Prostate gland (tissue), 2 donors: ENCODE measurements around the gene PAX5. TPM values are rescaled to one million over a fixed set of nuclear protein-coding genes. Genes with fewer than 3 reads are reported as not detected.
"Not testable (repeated sequence)": the region's sequence is repeated elsewhere in the genome, so short reads cannot be mapped to it uniquely, and the experiment has no call there.

Experiments used
- DNase-seq: peaks from one replicate; pipeline ENCODE4 v3.0.0-alpha.2; 2019; ENCODE audit warnings: low spot score
- H3K27ac ChIP-seq, 2 donors: fragments of 200-600 bp; sonication (generic); 2 replicates each; pipeline ENCODE4 v1.5.1; 2017 to 2019
- H3K27me3 ChIP-seq: fragments of 200-600 bp; sonication (generic); replicated peaks from 2 replicates; pipeline ENCODE4 v1.5.1; 2019; ENCODE audit not compliant: insufficient read depth
- H3K36me3 ChIP-seq, 2 donors: fragments of 200-600 bp; sonication (generic); 1 replicate in 1 of 2; 2 replicates in 1 of 2; pipeline versions ENCODE4 v1.5.1 to v1.8.1; 2017 to 2019
- H3K4me1 ChIP-seq: fragments of 200-600 bp; sonication (generic); replicated peaks from 2 replicates; pipeline ENCODE4 v1.5.1; 2019
- H3K4me3 ChIP-seq, 2 donors: fragments of 200-600 bp; sonication (generic); 2 replicates each; pipeline ENCODE4 v1.5.1; 2017 to 2019
- H3K9me3 ChIP-seq: fragments of 200-600 bp; sonication (generic); 2 replicates; pipeline ENCODE4 v1.5.1; 2017
- CTCF ChIP-seq, 4 experiments: fragments of 200-600 bp in 2 of 4; fragments of 450-650 bp in 2 of 4; sonication (generic) in 2 of 4; IDR thresholded peaks; 1 replicate in 3 of 4; 2 replicates in 1 of 4; pipeline ENCODE4 v1.5.1; 2016 to 2019; ENCODE audit warnings: antibody characterized with exemption in 4 of 4, mild to moderate bottlenecking in 2 of 4, moderate library complexity in 2 of 4
- POLR2A ChIP-seq: fragments of 450-650 bp; IDR thresholded peaks from one replicate; pipeline ENCODE4 v1.6.1; 2016; ENCODE audit warnings: antibody characterized with exemption, mild to moderate bottlenecking
- POLR2AphosphoS5 ChIP-seq: sonication (generic); formaldehyde crosslinking; IDR thresholded peaks from one replicate; pipeline ENCODE4 v1.6.1; 2017; ENCODE audit warnings: antibody characterized with exemption
- WGBS: methylation state at CpG from one replicate; pipeline ENCODE4 v1.1.5; 2018; 5-methylcytosine and 5-hydroxymethylcytosine counted together
- intact Hi-C: fragments of 100-400 bp; cut with DNase I; formaldehyde crosslinking; loops from one replicate; pipeline ENCODE4 v1.14.2; 2022
- total RNA-seq, 2 donors: library from RNA; depleted of rRNA; stranded (reverse); fragments of >200 nt; gene quantifications; one replicate each; pipeline ENCODE4 v1.1.0, GENCODE V29; 2016

PAX5 gene
- total RNA-seq, 2 donors from 2014 or later: 0.05 to 0.11 TPM

DNA sequence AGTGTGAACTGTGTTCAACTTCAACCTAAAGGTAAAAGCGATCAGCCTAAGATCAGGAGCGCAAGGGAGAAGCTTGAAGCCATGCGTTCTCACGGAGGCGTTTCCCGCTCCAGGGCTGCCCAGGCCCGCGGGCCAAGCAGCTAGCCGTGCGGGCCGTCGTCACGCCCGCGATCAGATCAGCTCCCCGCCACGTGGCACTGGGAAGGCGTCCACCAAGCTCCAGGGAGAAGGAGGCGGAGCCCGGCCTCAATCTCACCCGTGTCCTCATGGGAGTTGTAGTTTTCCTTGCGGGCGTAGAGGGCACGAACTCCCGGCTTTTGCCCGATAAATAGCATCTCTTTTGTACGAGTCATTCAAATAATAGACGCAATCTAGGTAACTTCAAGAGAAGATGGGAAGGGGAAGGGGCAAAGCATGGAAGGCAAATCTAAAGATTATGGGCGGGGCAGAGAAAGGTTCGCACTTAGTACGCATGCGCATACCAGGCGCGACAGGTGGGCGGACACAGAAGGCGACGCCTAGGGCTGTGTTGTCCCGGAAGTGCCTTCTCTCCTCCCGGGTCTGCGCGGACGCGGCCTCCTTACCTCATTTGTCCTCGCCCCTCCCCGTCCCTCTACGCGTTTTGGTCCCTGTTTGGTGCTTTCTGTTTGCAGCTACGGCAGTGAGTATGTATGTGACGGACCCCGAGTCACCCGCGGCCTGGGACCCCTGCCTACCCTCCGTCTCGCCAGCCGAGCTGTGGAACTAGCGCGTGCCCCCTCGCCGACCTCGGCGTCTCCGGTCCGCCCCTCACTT lies 45.5 kb upstream of the PAX5 start:
- peak overlapping the region; percentile 79 to 80 for H3K27ac ChIP-seq
- 1% methylated on average over 63 of the region's 63 CpGs for WGBS
- H3K36me3 ChIP-seq: no peaks in the 10 kb centered on the region
- no peaks in the 10 kb centered on the region for H3K27me3 ChIP-seq
- peak; percentile 91 for DNase-seq
- H3K4me1 ChIP-seq: no peaks in the 10 kb centered on the region
- no peaks in the 10 kb centered on the region for H3K9me3 ChIP-seq
- peak; percentile 90 for TF ChIP-seq POLR2AphosphoS5
- TF ChIP-seq CTCF (IDR thresholded peaks at IDR 0.05): peak in 2 of 4 experiments; percentile 10 to 12
- TF ChIP-seq POLR2A: peak; percentile 65
- intact Hi-C loops: loop anchor here (5.0 kb wide), 1 partner anchor 38 kb away; no protein-coding TSS in a partner anchor
- peak overlapping the region; percentile 79 to 96 for H3K4me3 ChIP-seq

GRCh38 chr9:37074790-37075189 lies 40.7 kb upstream of the PAX5 start:
- intact Hi-C loops, DNase-seq: not testable (repeated sequence)

DNA sequence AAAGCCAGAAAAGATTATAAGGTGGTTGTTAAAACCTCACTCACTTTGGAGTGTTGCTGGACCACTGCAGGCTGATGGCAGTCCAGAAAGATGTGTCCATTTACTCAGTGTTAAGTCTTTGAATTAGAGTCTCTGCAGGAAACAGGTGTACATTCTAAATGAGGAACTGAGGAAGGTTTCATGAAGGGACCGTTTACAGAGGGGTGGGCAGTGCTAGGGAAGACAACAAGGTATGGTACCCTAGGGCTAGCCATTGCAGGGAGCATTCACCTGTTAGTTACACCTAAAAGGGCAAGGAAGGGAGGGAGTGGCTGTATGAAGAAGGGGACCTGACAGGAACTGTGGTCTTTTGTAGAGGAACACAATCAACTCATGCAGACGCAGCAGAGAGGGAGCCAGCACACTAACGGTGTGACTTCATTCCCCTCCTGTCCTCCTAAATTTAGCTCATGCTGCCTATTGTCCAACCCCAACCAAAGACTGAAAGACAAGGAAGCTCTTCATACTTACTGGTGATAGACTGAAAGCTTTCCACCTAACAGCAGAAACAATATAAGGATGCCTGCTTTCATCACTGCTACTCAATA lies 32.2 kb upstream of the PAX5 start:
- TF ChIP-seq CTCF (IDR thresholded peaks at IDR 0.05) (no peak), POLR2AphosphoS5 (no peak), POLR2A (no peak)
- H3K4me1 ChIP-seq: no peaks in the 10 kb centered on the region
- DNase-seq: no peak
- H3K27ac ChIP-seq: no peak overlapping the region
- H3K9me3 ChIP-seq: no peaks in the 10 kb centered on the region
- 30% methylated on average over 3 of the region's 3 CpGs for WGBS
- no peaks in the 10 kb centered on the region for H3K27me3 ChIP-seq
- H3K36me3 ChIP-seq: no peaks in the 10 kb centered on the region
- H3K4me3 ChIP-seq: no peak overlapping the region
- intact Hi-C loops: no loop called here

More at GRCh38 chr9:37074790-37075189, 40.7 kb upstream of the PAX5 start:
- not testable (repeated sequence) for H3K4me1 ChIP-seq, H3K4me3 ChIP-seq, H3K27me3 ChIP-seq, H3K9me3 ChIP-seq, H3K27ac ChIP-seq, H3K36me3 ChIP-seq
- WGBS: 72% methylated on average over 4 of the region's 4 CpGs

DNA sequence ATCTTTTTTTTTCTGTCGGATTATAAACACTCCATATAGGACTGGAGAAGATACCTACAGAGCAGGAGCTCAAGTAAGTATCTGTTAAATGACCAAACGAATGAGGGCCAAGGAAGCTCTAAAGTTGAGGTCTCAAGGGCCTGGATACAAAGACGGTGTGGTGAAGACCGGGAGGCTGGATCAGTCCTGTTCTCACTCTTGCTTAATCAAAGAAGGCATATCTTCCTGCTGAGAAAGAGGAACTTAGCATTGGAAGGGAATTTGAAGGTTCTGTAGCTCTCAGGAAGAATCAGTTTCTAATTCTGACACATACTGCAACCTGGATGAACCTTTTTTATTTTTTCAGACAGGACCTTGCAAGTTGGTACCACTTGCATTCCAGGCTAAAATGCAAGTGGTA lies 28.3 kb upstream of the PAX5 start:
- intact Hi-C loops: no loop called here
- TF ChIP-seq POLR2A (no peak), CTCF (IDR thresholded peaks at IDR 0.05) (no peak), POLR2AphosphoS5 (no peak)
- H3K36me3 ChIP-seq: no peaks in the 10 kb centered on the region
- H3K4me1 ChIP-seq: no peaks in the 10 kb centered on the region
- no peak overlapping the region for H3K4me3 ChIP-seq
- no peak overlapping the region for H3K27ac ChIP-seq
- no peaks in the 10 kb centered on the region for H3K27me3 ChIP-seq
- H3K9me3 ChIP-seq: no peaks in the 10 kb centered on the region
- WGBS: 82% methylated on average over 4 of the region's 4 CpGs
- no peak for DNase-seq

DNA sequence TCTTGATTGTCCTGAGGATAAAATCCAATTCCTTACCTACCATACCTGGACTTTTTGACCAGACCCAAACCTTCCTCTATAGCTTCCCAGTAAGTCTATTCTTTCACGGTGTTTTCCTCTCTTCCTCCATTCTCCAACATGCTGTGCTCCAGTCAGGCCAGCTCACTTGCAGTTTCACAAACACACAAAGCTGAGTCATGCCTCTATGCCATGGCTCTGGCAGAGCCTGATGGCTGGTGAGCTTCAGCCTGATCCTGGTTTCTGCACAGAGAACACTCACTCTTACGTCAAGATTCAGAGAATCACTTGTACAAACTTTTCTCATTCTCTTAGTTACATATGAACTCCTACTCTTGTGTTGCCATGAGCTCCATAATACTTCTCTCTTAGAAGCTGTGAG lies 27.7 kb upstream of the PAX5 start:
- Histone ChIP-seq H3K27me3 (no peaks in the 10 kb centered on the region), H3K4me3 (no peak overlapping the region), H3K4me1 (no peaks in the 10 kb centered on the region), H3K27ac (no peak overlapping the region), H3K36me3 (no peaks in the 10 kb centered on the region), H3K9me3 (no peaks in the 10 kb centered on the region)
- 79% methylated on average over 2 of the region's 2 CpGs for WGBS
- TF ChIP-seq POLR2AphosphoS5 (no peak), CTCF (IDR thresholded peaks at IDR 0.05) (no peak), POLR2A (no peak)
- intact Hi-C loops: no loop called here
- no peak for DNase-seq
